ENCODE measurements around the gene RPH3AL.
"Not testable (repeated sequence)": the region's sequence is repeated elsewhere in the genome, so short reads cannot be mapped to it uniquely, and the experiment has no call there.

RPH3AL gene

DNA sequence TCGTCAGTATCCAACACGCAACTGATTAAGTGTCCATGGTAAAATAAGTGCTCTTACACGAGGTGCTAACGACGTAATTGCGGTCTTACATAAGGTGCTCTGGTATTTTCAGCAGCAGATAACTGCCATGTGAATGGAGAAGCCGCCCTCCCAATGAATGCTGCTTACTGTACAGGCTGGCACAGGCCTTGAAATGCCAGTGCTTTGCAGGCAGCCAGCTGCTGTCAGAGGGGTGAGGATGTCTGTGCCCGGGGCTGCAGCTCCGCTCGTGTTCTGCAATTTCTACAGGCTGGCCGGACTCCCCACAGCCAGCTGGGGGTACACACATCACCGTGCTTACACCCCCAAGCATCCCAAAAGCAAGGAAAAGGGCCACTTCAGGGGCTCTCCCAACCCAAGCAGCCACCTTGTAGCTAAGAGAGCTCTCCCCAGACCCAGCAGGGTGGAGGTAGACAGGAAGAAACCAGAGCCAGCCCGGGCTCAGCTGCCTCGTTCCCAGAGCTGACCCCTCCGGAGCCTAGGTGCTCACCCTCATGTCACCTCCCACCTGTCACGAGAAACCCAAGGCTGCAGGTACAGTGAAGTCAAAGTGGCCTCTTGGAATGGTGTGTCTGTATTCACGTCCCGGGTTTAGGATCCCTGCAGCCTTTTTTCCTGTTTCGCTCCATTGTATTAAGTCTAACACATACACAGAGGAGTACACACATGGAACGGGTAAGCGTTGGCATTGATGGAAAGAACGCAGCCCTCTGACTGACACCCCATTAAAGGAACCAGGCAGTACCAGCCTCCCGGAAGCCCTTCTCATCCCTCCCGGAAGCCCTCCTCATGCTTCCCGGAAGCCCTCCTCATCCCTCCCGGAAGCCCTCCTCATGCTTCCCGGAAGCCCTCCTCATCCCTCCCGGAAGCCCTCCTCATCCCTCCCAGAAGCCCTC lies 27.2 kb upstream of the RPH3AL start:
- DNase-seq (ENCODE audit: low read depth in 2 of 2) = no peak

DNA sequence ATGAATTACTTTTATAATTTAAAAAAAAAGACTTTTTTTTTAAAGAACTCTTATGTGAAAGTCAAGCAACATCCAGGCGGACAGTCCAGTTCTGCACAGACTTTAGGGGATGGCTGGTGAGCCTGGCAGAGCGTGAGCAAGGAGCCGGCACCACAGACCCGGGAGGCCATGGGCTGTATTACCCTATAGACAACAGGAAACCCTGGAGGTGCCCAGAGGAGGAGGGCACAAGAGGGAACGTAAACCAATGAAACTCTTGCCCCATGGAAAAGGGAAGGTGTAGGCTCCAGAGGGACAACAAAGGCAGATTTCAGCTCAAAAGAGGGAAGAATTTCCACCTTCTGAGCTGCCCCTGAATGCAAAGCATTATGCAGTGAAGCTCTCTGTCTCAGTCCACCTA lies 25.5 kb upstream of the RPH3AL start:
- DNase-seq (ENCODE audit: low read depth in 2 of 2) = no peak

DNA sequence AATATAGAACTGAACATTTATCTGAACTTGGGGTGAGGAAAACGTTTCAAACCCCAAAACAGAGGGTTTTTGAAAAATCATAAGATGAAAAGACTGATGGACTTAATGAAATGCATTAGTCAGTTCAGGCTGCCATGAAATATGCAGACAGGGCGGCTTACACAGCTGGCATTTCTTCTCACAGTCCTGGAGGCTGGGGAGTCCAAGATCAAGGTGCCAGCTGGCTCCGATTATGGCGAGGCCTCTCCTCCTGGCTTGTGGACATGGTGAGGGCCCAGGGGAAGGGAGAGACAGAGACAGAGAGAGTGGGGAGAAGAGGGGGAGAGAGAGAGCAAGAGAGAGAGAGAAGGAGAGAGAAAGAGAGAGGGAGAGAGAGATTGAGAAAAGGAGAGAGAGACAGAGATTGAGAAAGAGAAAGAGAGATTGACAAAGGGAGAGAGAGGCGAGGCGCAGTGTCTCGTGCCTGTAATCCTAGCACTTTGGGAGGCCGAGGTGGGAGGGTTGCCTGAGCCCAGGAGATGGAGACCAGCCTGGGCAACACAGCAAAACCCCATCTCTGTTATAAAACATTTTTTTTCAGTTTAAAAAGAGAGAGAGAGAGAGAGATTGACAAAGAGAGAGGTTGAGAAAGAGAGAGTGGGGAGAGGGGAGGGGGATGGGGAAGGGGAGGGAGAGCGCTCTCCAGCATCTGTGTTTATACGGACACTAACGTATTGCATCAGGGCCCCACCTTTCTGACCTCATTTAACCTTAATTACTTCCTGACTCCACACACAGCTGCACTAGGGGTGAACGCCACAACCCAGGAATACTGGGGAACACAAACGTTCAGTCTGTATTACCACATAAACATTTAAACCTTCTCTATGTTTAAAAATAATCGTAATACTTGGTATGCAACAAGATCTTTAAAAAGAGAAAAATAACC lies 24.6 kb upstream of the RPH3AL start:
- no peak for DNase-seq (ENCODE audit: low read depth in 2 of 2)

DNA sequence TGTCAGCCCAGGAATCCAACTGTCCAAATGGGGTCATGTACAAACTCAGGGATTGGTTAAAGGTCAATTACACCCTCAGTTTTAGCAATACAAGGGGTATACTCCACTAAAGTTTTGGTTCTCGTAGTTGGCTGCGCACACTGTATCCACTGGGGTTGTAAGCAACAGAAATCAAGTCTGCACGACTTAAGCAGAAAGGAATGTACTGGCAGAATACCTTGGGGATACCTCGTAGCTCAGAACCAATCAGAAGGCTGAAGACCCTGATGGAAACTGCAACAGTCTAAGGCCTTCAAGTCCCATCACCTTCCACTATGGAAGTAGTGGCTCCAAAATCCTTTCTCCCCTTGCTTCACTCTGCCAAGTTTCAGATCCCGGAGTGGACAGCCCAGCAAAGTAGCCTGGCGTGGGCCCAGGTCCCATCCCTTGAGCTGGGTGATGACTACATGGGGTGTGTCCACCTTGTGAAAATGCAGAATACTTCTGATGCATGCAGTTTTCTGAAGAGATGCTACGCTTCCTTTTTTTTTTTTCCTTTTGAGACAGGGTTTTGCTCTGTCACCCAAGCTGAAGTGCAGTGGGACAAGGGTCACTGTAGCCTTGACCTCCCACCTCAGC lies 21.1 kb upstream of the RPH3AL start:
- DNase-seq (ENCODE audit: low read depth in 2 of 2) = no peak

DNA sequence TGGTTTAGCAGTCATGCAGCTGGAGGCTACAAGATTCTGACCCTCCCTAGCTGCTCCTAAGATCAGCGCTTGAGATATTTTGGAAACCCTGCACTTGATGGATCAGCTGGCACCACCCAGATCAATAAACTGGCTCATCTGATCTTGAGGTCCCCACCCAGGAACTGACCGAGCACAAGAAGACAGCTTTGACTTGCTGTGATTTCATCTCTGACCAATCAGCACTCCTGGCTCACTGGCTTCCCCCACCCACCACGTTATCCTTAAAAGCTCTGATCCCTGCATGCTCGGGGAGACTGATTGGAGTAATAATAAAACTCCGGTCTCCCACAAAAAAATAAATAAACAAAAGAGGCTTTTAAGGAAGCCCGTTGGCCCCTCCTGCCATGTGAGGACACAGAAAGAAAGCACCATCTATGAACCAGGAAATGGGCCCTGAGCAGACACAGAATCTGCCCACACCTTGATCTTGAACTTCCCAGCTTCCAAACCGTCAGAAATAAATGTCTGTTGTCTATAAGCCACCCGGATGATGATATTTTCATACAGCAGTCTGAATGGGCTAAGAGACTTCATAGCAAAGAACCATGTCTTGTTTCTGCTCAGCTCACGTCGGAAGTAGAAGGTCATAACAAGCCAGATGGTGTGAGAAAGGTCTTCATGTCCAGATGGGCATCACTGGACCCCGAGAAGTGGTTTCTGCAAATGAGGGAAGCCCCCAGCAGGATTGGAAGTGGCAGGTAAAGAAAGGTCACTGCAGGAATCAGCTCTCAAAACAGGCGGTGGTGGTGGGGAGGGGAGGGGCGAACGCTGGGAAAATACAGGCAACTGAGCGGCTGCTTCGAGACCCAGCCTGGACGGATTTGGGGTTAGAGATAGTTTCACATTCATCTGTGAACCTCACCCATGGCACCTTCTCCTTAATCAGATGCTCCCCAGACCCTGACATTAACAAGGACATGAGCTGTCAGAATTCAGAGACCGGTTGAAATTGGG lies 19.8 kb upstream of the RPH3AL start:
- DNase-seq (ENCODE audit: low read depth in 2 of 2) = no peak

DNA sequence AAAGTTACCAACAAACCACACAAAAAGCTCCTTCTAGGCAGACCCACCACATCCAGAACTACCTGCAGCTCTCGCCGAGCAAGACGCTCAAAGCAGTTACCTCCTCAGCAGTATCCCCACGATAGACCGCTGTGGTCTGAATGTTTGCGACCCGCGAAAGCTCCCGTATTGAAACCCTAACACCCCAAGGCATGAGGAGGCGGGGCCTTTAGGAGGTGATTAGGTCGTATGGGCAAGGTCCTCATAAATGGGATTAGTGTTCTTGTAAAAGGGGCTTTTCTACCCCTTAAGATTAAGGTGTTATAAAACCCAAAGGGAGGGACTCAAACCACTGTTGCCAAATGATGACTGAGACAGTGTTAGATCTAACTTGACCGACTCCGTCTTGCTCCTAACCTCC lies 19.0 kb upstream of the RPH3AL start:
- DNase-seq (ENCODE audit: low read depth in 2 of 2) = no peak

DNA sequence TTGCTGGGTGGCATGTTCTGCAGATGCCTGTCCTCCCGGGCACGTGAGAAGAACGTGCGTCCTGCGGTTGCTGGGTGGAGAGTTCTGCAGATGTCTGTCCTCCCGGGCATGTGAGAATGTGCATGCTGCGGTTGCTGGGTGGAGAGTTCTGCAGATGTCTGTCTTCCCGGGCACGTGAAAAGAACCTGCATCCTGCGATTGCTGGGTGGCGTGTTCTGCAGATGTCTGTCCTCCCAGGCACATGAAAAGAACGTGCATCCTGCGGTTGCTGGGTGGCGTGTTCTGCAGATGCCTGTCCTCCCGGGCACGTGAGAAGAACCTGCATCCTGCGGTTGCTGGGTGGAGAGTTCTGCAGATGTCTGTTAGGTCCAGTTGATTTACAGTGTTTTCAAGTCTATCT lies 15.0 kb upstream of the RPH3AL start:
- DNase-seq (ENCODE audit: low read depth in 2 of 2) = not testable (repeated sequence)

DNA sequence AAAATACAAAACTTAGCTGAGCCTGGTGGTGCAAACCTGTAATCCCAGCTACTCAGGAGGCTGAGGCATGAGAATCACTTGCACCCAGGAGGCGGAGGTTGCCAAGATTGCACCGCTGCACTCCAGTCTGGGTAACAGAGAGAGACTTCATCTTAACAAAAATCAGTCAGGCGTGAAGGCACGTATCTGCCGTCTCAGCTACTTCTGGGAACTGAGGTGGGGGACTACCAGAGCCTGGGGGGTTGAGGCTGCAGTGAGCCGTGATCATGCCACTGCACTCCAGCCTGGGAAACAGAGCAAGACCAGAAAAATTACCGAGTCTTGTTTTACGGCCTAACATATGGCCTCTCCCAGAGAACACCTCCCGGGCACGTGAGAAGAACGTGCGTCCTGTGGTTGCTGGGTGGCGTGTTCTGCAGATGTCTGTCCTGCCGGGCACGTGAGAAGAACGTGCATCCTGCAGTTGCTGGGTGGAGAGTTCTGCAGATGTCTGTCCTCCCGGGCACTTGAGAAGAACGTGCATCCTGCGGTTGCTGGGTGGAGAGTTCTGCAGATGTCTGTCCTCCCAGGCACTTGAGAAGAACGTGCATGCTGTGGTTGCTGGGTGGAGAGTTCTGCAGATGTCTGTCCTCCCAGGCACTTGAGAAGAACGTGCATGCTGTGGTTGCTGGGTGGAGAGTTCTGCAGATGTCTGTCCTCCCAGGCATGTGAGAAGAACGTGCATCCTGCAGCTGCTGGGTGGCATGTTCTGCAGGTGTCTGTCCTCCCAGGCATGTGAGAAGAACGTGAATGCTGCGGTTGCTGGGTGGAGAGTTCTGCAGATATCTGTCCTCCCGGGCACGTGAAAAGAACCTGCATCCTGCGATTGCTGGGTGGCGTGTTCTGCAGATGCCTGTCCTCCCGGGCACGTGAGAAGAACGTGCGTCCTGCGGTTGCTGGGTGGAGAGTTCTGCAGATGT lies 14.3 kb upstream of the RPH3AL start:
- DNase-seq (ENCODE audit: low read depth in 2 of 2) = not testable (repeated sequence)

DNA sequence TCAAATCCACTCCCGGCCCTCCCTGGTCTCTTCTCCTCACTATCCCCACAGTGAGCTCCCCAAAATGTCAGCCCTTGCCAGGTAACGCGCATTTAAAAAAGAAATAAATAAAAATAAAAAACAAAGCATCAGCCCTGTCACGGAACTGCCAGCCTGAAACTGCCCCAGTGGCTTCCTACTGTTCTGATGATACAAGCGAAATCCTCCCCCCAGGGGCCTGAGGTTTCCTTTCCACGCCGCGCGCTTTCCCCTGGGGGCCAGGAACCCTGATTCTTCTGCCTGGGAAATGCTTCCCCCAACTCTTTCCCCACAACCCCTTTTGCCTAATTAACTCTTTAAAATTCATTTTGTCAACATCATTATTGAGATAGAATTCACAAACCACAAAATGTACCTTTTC lies 12.2 kb upstream of the RPH3AL start:
- no peak for DNase-seq (ENCODE audit: low read depth in 2 of 2)

DNA sequence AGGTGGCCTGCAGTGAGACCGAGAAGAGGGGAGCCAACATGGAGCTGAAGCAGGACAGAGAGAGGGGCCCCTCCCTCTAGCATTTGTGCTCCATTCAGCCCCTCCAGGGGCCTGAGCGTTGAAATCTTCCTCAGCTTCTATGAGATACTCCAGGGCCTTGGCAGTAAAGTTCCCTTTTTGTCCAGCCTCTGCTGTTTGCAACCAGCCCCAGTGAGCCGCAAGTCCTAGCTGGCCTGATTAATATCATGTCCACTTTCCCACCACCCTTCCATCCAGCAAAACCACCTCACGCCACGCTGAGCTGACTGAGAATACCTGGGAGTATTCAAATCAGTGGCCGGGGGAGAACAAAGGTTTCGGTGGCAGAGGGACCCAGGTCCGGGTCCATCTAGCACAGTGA lies 11.7 kb upstream of the RPH3AL start:
- DNase-seq (ENCODE audit: low read depth in 2 of 2) = no peak

DNA sequence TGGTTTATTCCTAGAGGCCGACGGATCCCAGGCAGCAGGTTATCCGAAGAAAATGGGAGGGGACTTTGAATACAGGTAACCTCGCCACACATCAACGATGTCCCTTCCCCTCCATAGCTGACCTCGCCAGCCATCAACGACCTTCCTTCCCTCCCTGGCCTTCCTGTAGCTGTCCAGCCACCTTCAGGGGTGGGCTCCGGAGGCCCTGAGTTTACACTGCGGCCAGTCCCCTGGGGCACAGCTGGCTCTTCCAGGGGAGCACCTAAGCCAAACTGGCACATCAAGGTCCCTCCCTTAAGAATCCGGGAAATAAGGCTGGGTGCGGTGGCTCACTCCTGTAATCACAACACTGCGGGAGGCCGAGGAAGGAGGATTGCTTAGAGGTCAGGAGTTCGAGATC lies 10.1 kb upstream of the RPH3AL start:
- no peak for DNase-seq (ENCODE audit: low read depth in 2 of 2)

DNA sequence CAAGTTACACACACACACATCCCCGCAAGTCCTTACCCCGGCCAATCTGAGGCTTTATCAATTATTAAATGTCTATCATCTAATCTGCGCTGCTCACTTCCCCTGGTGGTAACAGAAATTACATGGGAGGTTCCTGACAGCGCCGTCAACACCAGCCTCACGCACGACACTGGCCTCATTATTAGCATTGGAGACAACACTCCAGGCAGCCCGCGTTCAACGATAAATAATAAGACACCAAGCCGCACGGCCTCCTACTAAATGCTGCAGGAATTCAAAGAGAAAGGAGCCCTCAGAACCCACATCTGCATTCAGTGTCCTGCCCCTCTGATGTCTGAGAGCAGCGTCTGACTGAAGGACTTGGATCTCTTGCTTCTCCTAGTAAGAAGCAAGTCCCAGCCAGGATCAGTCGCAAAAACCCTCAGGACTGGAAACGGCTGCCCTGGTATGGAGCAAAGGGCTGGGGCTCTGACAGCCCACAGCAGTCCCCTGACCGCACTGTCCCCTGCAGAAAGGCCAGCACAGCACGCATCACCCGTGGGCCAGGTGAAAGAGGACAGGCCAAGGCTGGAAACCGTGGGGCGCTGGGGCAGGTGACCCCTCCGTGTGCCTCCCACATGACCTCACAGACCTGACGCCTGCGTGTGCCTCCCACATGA lies 7.6 kb upstream of the RPH3AL start:
- DNase-seq (ENCODE audit: low read depth in 2 of 2) = no peak

DNA sequence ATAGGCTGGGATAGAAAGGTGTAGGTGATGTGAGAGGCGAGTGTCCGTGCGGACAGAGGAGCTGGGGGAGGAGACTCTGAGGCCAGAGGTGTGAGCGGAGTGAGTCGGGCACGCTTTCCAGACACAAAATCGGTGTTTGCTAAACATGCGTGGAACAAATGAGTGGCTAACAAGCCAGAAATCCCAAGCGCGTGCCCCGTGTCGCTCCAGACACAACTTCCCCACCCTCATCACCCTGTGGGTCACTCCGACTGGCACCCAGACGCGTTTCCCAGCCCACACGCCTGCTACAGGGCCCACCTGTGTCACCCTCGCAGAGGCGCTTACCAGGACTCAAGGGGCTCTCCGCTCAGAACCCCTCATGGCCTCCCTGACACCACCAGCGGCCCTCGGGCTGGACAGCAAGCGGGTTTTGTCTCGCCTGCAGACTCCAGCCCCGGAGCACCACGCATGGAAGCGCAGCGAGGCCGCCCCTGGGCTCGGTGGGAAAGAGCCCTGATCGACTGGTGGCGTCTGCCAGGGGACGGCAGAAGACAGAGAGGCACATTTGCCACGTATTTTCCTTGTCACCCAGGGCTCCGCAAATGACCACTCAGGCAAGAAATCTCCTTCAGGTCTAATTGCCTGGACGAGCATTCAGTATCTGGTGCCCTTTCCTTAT lies 6.0 kb upstream of the RPH3AL start:
- DNase-seq (ENCODE audit: low read depth in 2 of 2) = no peak

DNA sequence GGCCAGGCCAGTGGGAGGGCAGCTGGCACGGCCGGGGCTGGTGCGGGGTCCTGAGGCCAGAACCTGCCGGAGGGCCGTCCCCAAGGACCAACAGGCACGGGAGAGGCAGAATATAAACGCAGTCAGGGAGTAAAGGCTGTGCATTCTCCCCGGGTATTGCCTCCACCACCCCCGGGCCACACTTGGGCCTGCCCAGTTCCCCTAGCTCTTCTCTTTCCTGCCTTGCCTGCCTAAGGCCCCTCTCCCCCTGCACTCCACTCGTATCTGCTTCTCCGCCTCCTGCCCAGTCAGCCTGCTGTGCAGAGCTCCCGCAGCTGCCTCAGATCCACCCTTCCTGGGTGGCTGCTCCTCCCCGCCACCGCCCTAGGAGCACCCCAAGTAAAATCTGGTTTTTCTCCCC lies 5.0 kb upstream of the RPH3AL start:
- no peak for DNase-seq (ENCODE audit: low read depth in 2 of 2)

DNA sequence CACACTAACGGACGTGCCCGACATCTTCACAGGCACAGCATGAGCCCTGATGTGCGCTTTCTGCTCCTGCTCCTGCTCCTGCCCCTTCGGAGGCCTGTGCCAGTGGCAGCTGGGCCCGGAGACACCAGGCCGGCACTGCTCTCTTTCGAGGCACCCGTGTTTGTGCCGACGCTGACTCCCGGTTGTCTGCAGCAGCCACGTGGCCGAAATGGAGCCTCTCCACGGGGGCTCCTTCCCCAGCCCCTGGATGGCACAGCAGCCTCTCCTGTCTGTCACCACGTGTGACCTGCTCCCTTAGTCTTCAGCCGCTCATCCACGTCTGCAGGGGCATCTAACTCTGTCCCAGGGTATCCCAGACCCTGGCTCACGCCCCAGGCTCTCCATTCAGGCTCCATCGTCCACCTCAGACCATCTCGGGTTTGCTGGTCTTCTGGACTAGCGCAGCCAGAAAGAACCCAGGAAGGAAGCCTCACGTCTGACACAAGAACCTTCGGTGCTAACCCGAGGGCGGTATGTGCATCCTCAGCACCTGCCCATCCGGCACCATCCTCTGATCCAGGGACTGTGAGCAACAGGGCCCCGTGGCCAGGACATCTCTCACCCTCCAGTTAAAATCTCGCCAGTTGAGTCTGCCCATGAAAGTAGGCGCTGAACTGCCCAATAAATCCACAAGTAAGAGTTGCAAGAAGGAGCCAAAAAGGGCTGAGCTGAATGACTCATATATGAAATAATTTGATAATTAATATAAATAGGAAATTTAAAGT lies 4.2 kb upstream of the RPH3AL start:
- DNase-seq (ENCODE audit: low read depth in 2 of 2) = no peak

DNA sequence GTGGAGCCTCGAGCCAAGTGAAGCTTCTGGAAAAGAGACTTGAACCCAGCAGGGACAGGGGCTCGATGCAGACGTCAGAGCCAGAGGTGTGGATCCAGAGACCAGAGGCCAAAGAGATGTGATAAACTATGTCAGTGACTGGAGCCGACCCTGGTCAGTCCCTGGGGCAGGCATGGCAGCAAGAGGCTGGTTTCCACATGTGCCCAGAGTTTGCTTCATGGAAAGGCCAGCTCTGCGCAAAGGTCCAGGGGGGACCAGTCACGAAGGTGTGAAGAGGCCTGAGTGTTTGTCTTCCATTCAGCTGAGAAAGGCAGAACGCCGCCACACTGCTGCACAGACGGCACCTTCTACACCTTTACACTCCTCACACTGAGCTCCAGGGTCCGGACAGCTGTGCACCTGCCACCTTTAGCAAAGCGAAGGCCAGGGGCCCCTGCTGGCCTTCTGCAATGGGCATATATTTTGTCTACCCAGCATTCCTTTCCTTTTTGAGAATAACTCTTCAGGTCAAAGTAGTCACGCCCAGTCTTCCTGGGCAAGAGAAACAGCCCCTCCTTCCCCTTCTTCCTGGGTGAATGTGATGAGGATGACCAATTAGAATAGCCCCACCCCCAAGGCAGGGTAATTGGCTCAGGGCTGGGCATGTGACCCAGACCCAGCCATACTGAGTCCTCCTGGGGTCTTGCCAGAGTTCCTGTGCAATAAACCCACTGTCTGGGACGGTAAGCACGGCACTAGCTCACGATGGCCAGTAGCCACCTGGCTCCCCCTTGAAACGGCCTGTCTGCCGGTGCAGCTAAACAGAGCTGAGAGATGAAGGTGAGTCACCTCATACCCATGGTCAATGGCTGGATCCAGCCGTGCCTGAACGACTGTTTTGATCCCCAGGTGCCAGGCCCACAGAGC lies 2.3 kb upstream of the RPH3AL start:
- no peak for DNase-seq (ENCODE audit: low read depth in 2 of 2)

DNA sequence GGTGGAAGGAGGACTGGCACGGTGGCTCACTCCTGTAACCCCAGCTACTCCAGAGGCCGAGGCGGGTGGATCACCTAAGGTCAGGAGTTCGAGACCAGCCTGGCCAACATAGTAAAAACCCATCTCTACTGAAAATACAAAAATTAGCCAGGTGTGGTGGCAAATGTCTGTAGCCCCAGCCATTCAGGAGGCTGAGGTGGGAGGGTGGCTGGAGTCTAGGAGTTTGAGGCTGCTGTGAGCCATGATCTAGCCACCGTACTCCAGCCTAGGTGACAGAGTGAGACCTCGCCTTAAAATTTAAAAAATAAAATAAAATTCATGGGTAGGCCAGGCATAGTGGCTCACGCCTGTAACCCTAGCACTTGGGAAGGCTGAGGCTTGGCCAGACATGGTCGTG lies 1.2 kb upstream of the RPH3AL start:
- no peak for DNase-seq (ENCODE audit: low read depth in 2 of 2)

Data from stimulated activated CD8-positive, alpha-beta memory T cell treated with anti-CD3 and anti-CD28 coated beads, Interleukin-2, amount 100 ng/mL, for 48 hours (primary cell).